Breast epithelium (tissue), 3 donors: ENCODE results near the gene HRK.

Experiments used
- POLR2A ChIP-seq: fragments of 450-650 bp; IDR thresholded peaks from one replicate; pipeline ENCODE4 v1.6.1; 2016; ENCODE audit warnings: antibody characterized with exemption, mild to moderate bottlenecking, moderate library complexity
- TF ChIP-seq, protein P1 (sequence below), 3 donors: fragments of 450-650 bp; IDR thresholded peaks; one replicate each; pipeline ENCODE4 v1.5.1; 2016 to 2017; ENCODE audit warnings: antibody characterized with exemption in 3 of 3, mild to moderate bottlenecking in 3 of 3, moderate library complexity in 3 of 3

DNA sequence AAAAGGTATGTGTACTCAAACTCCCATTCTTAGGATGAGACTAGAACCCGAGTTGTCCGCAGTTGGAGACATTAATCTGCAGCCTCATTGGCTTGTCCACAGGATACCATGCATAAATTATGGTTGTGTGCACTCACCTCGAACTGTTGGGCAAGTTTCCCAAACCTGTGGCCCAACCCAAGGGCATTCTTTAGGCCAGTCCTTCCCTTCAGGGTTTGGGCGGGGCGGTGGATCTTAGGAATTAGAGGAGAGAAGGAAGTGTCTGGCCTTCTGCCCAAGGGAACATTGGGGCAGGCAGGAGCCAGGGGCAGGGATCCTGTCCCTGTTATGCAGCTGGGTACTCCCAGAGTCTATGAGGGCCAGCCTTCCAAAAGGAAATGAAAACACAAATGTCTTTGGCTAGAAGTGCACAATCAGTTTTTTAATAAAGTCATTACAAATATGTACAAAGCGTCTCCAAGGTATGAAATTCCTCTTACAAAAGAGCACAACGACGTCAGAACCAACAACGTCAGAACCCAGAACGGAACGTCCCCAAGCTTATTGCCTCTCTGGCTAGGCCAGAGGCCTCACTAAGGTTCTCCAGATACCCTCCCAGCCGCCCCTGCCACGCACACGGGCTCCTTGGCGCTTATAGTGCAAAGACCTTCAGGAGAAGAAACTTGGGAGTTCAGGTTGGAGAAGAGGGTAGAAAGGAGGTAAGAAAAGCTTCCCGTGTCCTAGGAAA, 25.3 kb downstream of the HRK start:
- no peak for TF ChIP-seq POLR2A
- TF ChIP-seq, protein P1, sequence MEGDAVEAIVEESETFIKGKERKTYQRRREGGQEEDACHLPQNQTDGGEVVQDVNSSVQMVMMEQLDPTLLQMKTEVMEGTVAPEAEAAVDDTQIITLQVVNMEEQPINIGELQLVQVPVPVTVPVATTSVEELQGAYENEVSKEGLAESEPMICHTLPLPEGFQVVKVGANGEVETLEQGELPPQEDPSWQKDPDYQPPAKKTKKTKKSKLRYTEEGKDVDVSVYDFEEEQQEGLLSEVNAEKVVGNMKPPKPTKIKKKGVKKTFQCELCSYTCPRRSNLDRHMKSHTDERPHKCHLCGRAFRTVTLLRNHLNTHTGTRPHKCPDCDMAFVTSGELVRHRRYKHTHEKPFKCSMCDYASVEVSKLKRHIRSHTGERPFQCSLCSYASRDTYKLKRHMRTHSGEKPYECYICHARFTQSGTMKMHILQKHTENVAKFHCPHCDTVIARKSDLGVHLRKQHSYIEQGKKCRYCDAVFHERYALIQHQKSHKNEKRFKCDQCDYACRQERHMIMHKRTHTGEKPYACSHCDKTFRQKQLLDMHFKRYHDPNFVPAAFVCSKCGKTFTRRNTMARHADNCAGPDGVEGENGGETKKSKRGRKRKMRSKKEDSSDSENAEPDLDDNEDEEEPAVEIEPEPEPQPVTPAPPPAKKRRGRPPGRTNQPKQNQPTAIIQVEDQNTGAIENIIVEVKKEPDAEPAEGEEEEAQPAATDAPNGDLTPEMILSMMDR (IDR thresholded peaks at IDR 0.05), result no peak
